Activated naive CD8-positive, alpha-beta T cell treated with anti-CD3 and anti-CD28 coated beads for 36 hours (primary cell): Measurements from ENCODE around the gene DLX4. TPM values are rescaled to one million over a fixed set of nuclear protein-coding genes. Genes with fewer than 3 reads are reported as not detected.
A peak's percentile ranks its signal among the peaks of the same experiment; 100 is the strongest.

Source experiments
- DNase-seq: peaks from one replicate; pipeline ENCODE4 v3.0.0; 2021
- H3K27ac Mint-ChIP-seq: one replicate; pipeline ENCODE4 v1.8.0; 2022; ENCODE audit warnings: mild to moderate bottlenecking, moderate library complexity, mixed read lengths
- H3K27me3 Mint-ChIP-seq: one replicate; pipeline ENCODE4 v1.8.0; 2022; ENCODE audit warnings: mild to moderate bottlenecking, mixed read lengths
- H3K36me3 Mint-ChIP-seq: one replicate; pipeline ENCODE4 v1.8.0; 2021; ENCODE audit warnings: mild to moderate bottlenecking, mixed read lengths
- H3K4me1 Mint-ChIP-seq: one replicate; pipeline ENCODE4 v1.8.0; 2021; ENCODE audit warnings: mixed read lengths
- H3K4me3 Mint-ChIP-seq: one replicate; pipeline ENCODE4 v1.8.0; 2022; ENCODE audit warnings: mild to moderate bottlenecking, moderate library complexity, mixed read lengths
- H3K9me3 Mint-ChIP-seq: one replicate; pipeline ENCODE4 v1.8.0; 2022; ENCODE audit warnings: mixed read lengths
- total RNA-seq, 2 experiments: library from RNA; stranded (reverse); gene quantifications; one replicate each; pipeline ENCODE4 v1.2.3, GENCODE V29; 2021

Gene DLX4
- total RNA-seq, 2 experiments from 2014 or later = 0.62 to 0.70 TPM

- Mint-ChIP-seq H3K4me1 (peaks cover 9% of the 10 kb centered on the region), H3K27ac (no peak overlapping the region), H3K4me3 (no peak overlapping the region), H3K9me3 (no peaks in the 10 kb centered on the region), H3K36me3 (no peaks in the 10 kb centered on the region), H3K27me3 (peaks cover 38% of the 10 kb centered on the region)
- DNase-seq = no peak
Measured at GRCh38 chr17:49959183-49959935, 9.6 kb upstream of the DLX4 start.

- no peak overlapping the region for H3K4me3 Mint-ChIP-seq
- no peak for DNase-seq
- no peak overlapping the region for H3K27ac Mint-ChIP-seq
- H3K4me1 Mint-ChIP-seq = peaks cover 21% of the 10 kb centered on the region
- no peaks in the 10 kb centered on the region for H3K9me3 Mint-ChIP-seq
- H3K27me3 Mint-ChIP-seq = peaks cover 68% of the 10 kb centered on the region
- H3K36me3 Mint-ChIP-seq = no peaks in the 10 kb centered on the region
Measured at GRCh38 chr17:49962599-49963308, 6.2 kb upstream of the DLX4 start.

- Mint-ChIP-seq H3K36me3 (no peaks in the 10 kb centered on the region), H3K4me3 (no peak overlapping the region), H3K27ac (no peak overlapping the region), H3K4me1 (peaks cover 21% of the 10 kb centered on the region), H3K27me3 (peaks cover 69% of the 10 kb centered on the region), H3K9me3 (no peaks in the 10 kb centered on the region)
- no peak for DNase-seq
Measured at GRCh38 chr17:49963309-49963625, 5.7 kb upstream of the DLX4 start.

- Mint-ChIP-seq H3K4me1 (peaks cover 21% of the 10 kb centered on the region), H3K36me3 (no peaks in the 10 kb centered on the region), H3K27ac (no peak overlapping the region), H3K27me3 (peaks cover 70% of the 10 kb centered on the region), H3K9me3 (no peaks in the 10 kb centered on the region), H3K4me3 (peak overlapping the region; percentile 62)
- no peak for DNase-seq
Measured at GRCh38 chr17:49963626-49964302, 5.2 kb upstream of the DLX4 start.

- Mint-ChIP-seq H3K4me3 (peak overlapping the region; percentile 62), H3K27me3 (peaks cover 73% of the 10 kb centered on the region), H3K9me3 (no peaks in the 10 kb centered on the region), H3K27ac (no peak overlapping the region), H3K4me1 (peaks cover 21% of the 10 kb centered on the region), H3K36me3 (no peaks in the 10 kb centered on the region)
- no peak for DNase-seq
Measured at GRCh38 chr17:49964303-49964768, 4.7 kb upstream of the DLX4 start.

- peak overlapping the region; percentile 61 for H3K4me3 Mint-ChIP-seq
- peaks cover 24% of the 10 kb centered on the region for H3K4me1 Mint-ChIP-seq
- DNase-seq = peak; percentile 48
- no peaks in the 10 kb centered on the region for H3K9me3 Mint-ChIP-seq
- no peak overlapping the region for H3K27ac Mint-ChIP-seq
- peaks cover 80% of the 10 kb centered on the region for H3K27me3 Mint-ChIP-seq
- H3K36me3 Mint-ChIP-seq = no peaks in the 10 kb centered on the region
Measured at GRCh38 chr17:49964769-49965523, 4.0 kb upstream of the DLX4 start.

- no peak for DNase-seq
- Mint-ChIP-seq H3K27me3 (peaks cover 85% of the 10 kb centered on the region), H3K27ac (no peak overlapping the region), H3K36me3 (no peaks in the 10 kb centered on the region), H3K4me1 (peaks cover 28% of the 10 kb centered on the region), H3K9me3 (no peaks in the 10 kb centered on the region), H3K4me3 (no peak overlapping the region)
Measured at GRCh38 chr17:49965524-49965909, 3.5 kb upstream of the DLX4 start.

- H3K4me3 Mint-ChIP-seq = no peak overlapping the region
- DNase-seq = no peak
- no peaks in the 10 kb centered on the region for H3K9me3 Mint-ChIP-seq
- peaks cover 34% of the 10 kb centered on the region for H3K4me1 Mint-ChIP-seq
- no peaks in the 10 kb centered on the region for H3K36me3 Mint-ChIP-seq
- peaks cover 90% of the 10 kb centered on the region for H3K27me3 Mint-ChIP-seq
- no peak overlapping the region for H3K27ac Mint-ChIP-seq
Measured at GRCh38 chr17:49966767-49967166, 2.2 kb upstream of the DLX4 start.

GRCh38 chr17:49967205-49967604 lies 1.8 kb upstream of the DLX4 start:
- peaks cover 34% of the 10 kb centered on the region for H3K4me1 Mint-ChIP-seq
- no peak for DNase-seq
- no peak overlapping the region for H3K27ac Mint-ChIP-seq
- no peak overlapping the region for H3K4me3 Mint-ChIP-seq
- H3K27me3 Mint-ChIP-seq = peaks cover 90% of the 10 kb centered on the region
- no peaks in the 10 kb centered on the region for H3K9me3 Mint-ChIP-seq
- no peaks in the 10 kb centered on the region for H3K36me3 Mint-ChIP-seq

GRCh38 chr17:49967621-49968404 lies 1.2 kb upstream of the DLX4 start:
- H3K27ac Mint-ChIP-seq = no peak overlapping the region
- H3K9me3 Mint-ChIP-seq = no peaks in the 10 kb centered on the region
- peaks cover 36% of the 10 kb centered on the region for H3K4me1 Mint-ChIP-seq
- H3K4me3 Mint-ChIP-seq = peak overlapping the region; percentile 46
- no peak for DNase-seq
- H3K36me3 Mint-ChIP-seq = no peaks in the 10 kb centered on the region
- peaks cover 90% of the 10 kb centered on the region for H3K27me3 Mint-ChIP-seq

- Mint-ChIP-seq H3K9me3 (no peaks in the 10 kb centered on the region), H3K36me3 (no peaks in the 10 kb centered on the region), H3K4me1 (peaks cover 35% of the 10 kb centered on the region), H3K27me3 (peaks cover 90% of the 10 kb centered on the region), H3K4me3 (peak overlapping the region; percentile 87), H3K27ac (peak overlapping the region; percentile 79)
- DNase-seq = peak; percentile 81
Measured at GRCh38 chr17:49968405-49969133, 421 bp upstream of the DLX4 start.

- H3K4me3 Mint-ChIP-seq = peak overlapping the region; percentile 35
- no peak overlapping the region for H3K27ac Mint-ChIP-seq
- no peak for DNase-seq
- peaks cover 21% of the 10 kb centered on the region for H3K4me1 Mint-ChIP-seq
- H3K9me3 Mint-ChIP-seq = no peaks in the 10 kb centered on the region
- H3K27me3 Mint-ChIP-seq = peaks cover 88% of the 10 kb centered on the region
- no peaks in the 10 kb centered on the region for H3K36me3 Mint-ChIP-seq
Measured at GRCh38 chr17:49969795-49970389, 902 bp downstream of the DLX4 start.

GRCh38 chr17:49970498-49970897 lies 1.5 kb downstream of the DLX4 start:
- peaks cover 17% of the 10 kb centered on the region for H3K4me1 Mint-ChIP-seq
- no peak for DNase-seq
- no peak overlapping the region for H3K4me3 Mint-ChIP-seq
- no peak overlapping the region for H3K27ac Mint-ChIP-seq
- H3K9me3 Mint-ChIP-seq = no peaks in the 10 kb centered on the region
- no peaks in the 10 kb centered on the region for H3K36me3 Mint-ChIP-seq
- peaks cover 88% of the 10 kb centered on the region for H3K27me3 Mint-ChIP-seq
